Measurements from ENCODE around the gene DNAH14.
A peak's percentile ranks its signal among the peaks of the same experiment; 100 is the strongest.
"Not testable (repeated sequence)": the region's sequence is repeated elsewhere in the genome, so short reads cannot be mapped to it uniquely, and the experiment has no call there.

DNAH14 gene

GRCh38 chr1:225366018-225366417, 436.5 kb downstream of the DNAH14 start:
- no peak for DNase-seq (ENCODE audit: low read depth in 1 of 2, low spot score in 1 of 2)
- in situ Hi-C loops (cut with HindIII; ENCODE audit: low pct_unique_long_range_greater_than_20kb, low sequenced_read_pairs), result no loop called here
- TF ChIP-seq JUND (IDR thresholded peaks at IDR 0.05; ENCODE audit: low read depth), result no peak

GRCh38 chr1:225366552-225366951, 437.1 kb downstream of the DNAH14 start:
- no peak for TF ChIP-seq JUND (IDR thresholded peaks at IDR 0.05; ENCODE audit: low read depth)
- DNase-seq (ENCODE audit: low read depth in 1 of 2, low spot score in 1 of 2), result no peak
- in situ Hi-C loops (cut with HindIII; ENCODE audit: low pct_unique_long_range_greater_than_20kb, low sequenced_read_pairs), result no loop called here

GRCh38 chr1:225368036-225368552, 438.6 kb downstream of the DNAH14 start:
- in situ Hi-C loops (cut with HindIII; ENCODE audit: low pct_unique_long_range_greater_than_20kb, low sequenced_read_pairs), result no loop called here
- no peak for TF ChIP-seq JUND (IDR thresholded peaks at IDR 0.05; ENCODE audit: low read depth)
- no peak for DNase-seq (ENCODE audit: low read depth in 1 of 2, low spot score in 1 of 2)

- no peak for TF ChIP-seq JUND (IDR thresholded peaks at IDR 0.05; ENCODE audit: low read depth)
- in situ Hi-C loops (cut with HindIII; ENCODE audit: low pct_unique_long_range_greater_than_20kb, low sequenced_read_pairs), result no loop called here
- DNase-seq (ENCODE audit: low read depth in 1 of 2, low spot score in 1 of 2), result no peak
These were observed 442.0 kb downstream of the DNAH14 start for GRCh38 chr1:225371366-225372010.

GRCh38 chr1:225373155-225373554, 443.7 kb downstream of the DNAH14 start:
- no peak for TF ChIP-seq JUND (IDR thresholded peaks at IDR 0.05; ENCODE audit: low read depth)
- in situ Hi-C loops (cut with HindIII; ENCODE audit: low pct_unique_long_range_greater_than_20kb, low sequenced_read_pairs), result no loop called here
- DNase-seq (ENCODE audit: low read depth in 1 of 2, low spot score in 1 of 2), result no peak

GRCh38 chr1:225374996-225375395, 445.5 kb downstream of the DNAH14 start:
- in situ Hi-C loops (cut with HindIII; ENCODE audit: low pct_unique_long_range_greater_than_20kb, low sequenced_read_pairs), result no loop called here
- no peak for DNase-seq (ENCODE audit: low read depth in 1 of 2, low spot score in 1 of 2)
- TF ChIP-seq JUND (IDR thresholded peaks at IDR 0.05; ENCODE audit: low read depth), result no peak

- DNase-seq (ENCODE audit: low read depth in 1 of 2, low spot score in 1 of 2), result peak in 1 of 2 experiments; percentile 9
- in situ Hi-C loops (cut with HindIII; ENCODE audit: low pct_unique_long_range_greater_than_20kb, low sequenced_read_pairs), result no loop called here
- TF ChIP-seq JUND (IDR thresholded peaks at IDR 0.05; ENCODE audit: low read depth), result no peak
These were observed 449.4 kb downstream of the DNAH14 start for GRCh38 chr1:225378880-225379279.

- in situ Hi-C loops (cut with HindIII; ENCODE audit: low pct_unique_long_range_greater_than_20kb, low sequenced_read_pairs), result no loop called here
- TF ChIP-seq JUND (IDR thresholded peaks at IDR 0.05; ENCODE audit: low read depth), result no peak
- no peak for DNase-seq (ENCODE audit: low read depth in 1 of 2, low spot score in 1 of 2)
These were observed 451.2 kb downstream of the DNAH14 start for GRCh38 chr1:225380691-225381090.

GRCh38 chr1:225386860-225387259, 457.4 kb downstream of the DNAH14 start:
- in situ Hi-C loops (cut with HindIII; ENCODE audit: low pct_unique_long_range_greater_than_20kb, low sequenced_read_pairs), result not testable (repeated sequence)

GRCh38 chr1:225388372-225388771, 458.9 kb downstream of the DNAH14 start:
- in situ Hi-C loops (cut with HindIII; ENCODE audit: low pct_unique_long_range_greater_than_20kb, low sequenced_read_pairs), result no loop called here
- DNase-seq (ENCODE audit: low read depth in 1 of 2, low spot score in 1 of 2), result no peak
- no peak for TF ChIP-seq JUND (IDR thresholded peaks at IDR 0.05; ENCODE audit: low read depth)

More at GRCh38 chr1:225386860-225387259, 457.4 kb downstream of the DNAH14 start:
- not testable (repeated sequence) for DNase-seq (ENCODE audit: low read depth in 1 of 2, low spot score in 1 of 2)

- in situ Hi-C loops (cut with HindIII; ENCODE audit: low pct_unique_long_range_greater_than_20kb, low sequenced_read_pairs), result no loop called here
- DNase-seq (ENCODE audit: low read depth in 1 of 2, low spot score in 1 of 2), result no peak
- no peak for TF ChIP-seq JUND (IDR thresholded peaks at IDR 0.05; ENCODE audit: low read depth)
These were observed 460.4 kb downstream of the DNAH14 start for GRCh38 chr1:225389843-225390242.

- in situ Hi-C loops (cut with HindIII; ENCODE audit: low pct_unique_long_range_greater_than_20kb, low sequenced_read_pairs), result no loop called here
- TF ChIP-seq JUND (IDR thresholded peaks at IDR 0.05; ENCODE audit: low read depth), result no peak
- no peak for DNase-seq (ENCODE audit: low read depth in 1 of 2, low spot score in 1 of 2)
These were observed 466.9 kb downstream of the DNAH14 start for GRCh38 chr1:225396357-225396756.

GRCh38 chr1:225400968-225401367, 471.5 kb downstream of the DNAH14 start:
- in situ Hi-C loops (cut with HindIII; ENCODE audit: low pct_unique_long_range_greater_than_20kb, low sequenced_read_pairs), result no loop called here
- no peak for DNase-seq (ENCODE audit: low read depth in 1 of 2, low spot score in 1 of 2)

More at GRCh38 chr1:225400968-225401367, 471.5 kb downstream of the DNAH14 start:
- no peak for TF ChIP-seq JUND (IDR thresholded peaks at IDR 0.05; ENCODE audit: low read depth)
